UCSD-AML1 (cell line): Measurements from ENCODE around the gene APLP1.
"Not testable (repeated sequence)": the region's sequence is repeated elsewhere in the genome, so short reads cannot be mapped to it uniquely, and the experiment has no call there.

Experiments
- DNase-seq: peaks from one replicate; lab custom pipeline; 2025; ENCODE audit not compliant: unreplicated experiment; lab: John Stamatoyannopoulos, UW

APLP1 gene

GRCh38 chr19:35882114-35882832 is 13.9 kb downstream of the APLP1 start:
- DNase-seq, result no peak

- DNase-seq, result no peak
Measured at GRCh38 chr19:35883882-35884281, 15.5 kb downstream of the APLP1 start.

- no peak for DNase-seq
Measured at GRCh38 chr19:35885225-35885738, 16.9 kb downstream of the APLP1 start.

GRCh38 chr19:35885904-35886303 is 17.5 kb downstream of the APLP1 start:
- no peak for DNase-seq

- DNase-seq, result no peak
Measured at GRCh38 chr19:35887197-35887596, 18.8 kb downstream of the APLP1 start.

- DNase-seq, result no peak
Measured at GRCh38 chr19:35888398-35888797, 20.0 kb downstream of the APLP1 start.

- DNase-seq, result no peak
Measured at GRCh38 chr19:35889370-35890112, 21.2 kb downstream of the APLP1 start.

- DNase-seq, result no peak
Measured at GRCh38 chr19:35890113-35890650, 21.8 kb downstream of the APLP1 start.

- DNase-seq, result not testable (repeated sequence)
Measured at GRCh38 chr19:35891819-35892218, 23.4 kb downstream of the APLP1 start.

- no peak for DNase-seq
Measured at GRCh38 chr19:35894342-35894741, 26.0 kb downstream of the APLP1 start.

- DNase-seq, result no peak
Measured at GRCh38 chr19:35895911-35896642, 27.7 kb downstream of the APLP1 start.

- DNase-seq, result no peak
Measured at GRCh38 chr19:35896643-35897040, 28.3 kb downstream of the APLP1 start.

GRCh38 chr19:35897706-35898451 is 29.5 kb downstream of the APLP1 start:
- DNase-seq, result no peak

GRCh38 chr19:35898499-35898809 is 30.1 kb downstream of the APLP1 start:
- DNase-seq, result no peak

- peak; percentile 86 for DNase-seq
Measured at GRCh38 chr19:35899547-35900214, 31.3 kb downstream of the APLP1 start.

- no peak for DNase-seq
Measured at GRCh38 chr19:35901055-35901644, 32.8 kb downstream of the APLP1 start.

- peak; percentile 79 for DNase-seq
Measured at GRCh38 chr19:35901854-35902661, 33.7 kb downstream of the APLP1 start, which contains the start of gene HCST. HCST (plus strand) TSS chr19:35902529; CDS start chr19:35902594, 65 bp downstream.

- DNase-seq, result no peak
Measured at GRCh38 chr19:35902870-35903475, 34.6 kb downstream of the APLP1 start.
